HL-60 (cell line): ENCODE results near the gene MED31.

Source experiments
- CTCF ChIP-seq: IDR thresholded peaks from one replicate; pipeline ENCODE4 v1.5.1; 2011; ENCODE audit warnings: low read length, control low read depth, inconsistent platforms; ENCODE audit not compliant: insufficient read depth
- GABPA ChIP-seq: IDR thresholded peaks from 2 replicates; pipeline ENCODE4 v1.6.1; 2012; ENCODE audit warnings: low read depth
- POLR2AphosphoS5 ChIP-seq: IDR thresholded peaks from 2 replicates; pipeline ENCODE4 v1.6.1; 2012; ENCODE audit warnings: low read depth

GRCh38 chr17:6641247-6641863 lies 10.1 kb downstream of the MED31 start:
- TF ChIP-seq CTCF (no peak), POLR2AphosphoS5 (no peak; the same call in 1 of the 2 replicates), GABPA (no peak)
